GM10847 (cell line): Measurements from ENCODE around the gene CMTM8.

ENCODE experiments used
- POLR2A ChIP-seq: IDR thresholded peaks from 2 replicates; pipeline ENCODE4 v1.6.1; 2011; ENCODE audit not compliant: insufficient read length; ENCODE audit errors: extremely low read depth

CMTM8 gene

GRCh38 chr3:32359766-32360492 is 121.4 kb downstream of the CMTM8 start:
- TF ChIP-seq POLR2A: no peak

DNA sequence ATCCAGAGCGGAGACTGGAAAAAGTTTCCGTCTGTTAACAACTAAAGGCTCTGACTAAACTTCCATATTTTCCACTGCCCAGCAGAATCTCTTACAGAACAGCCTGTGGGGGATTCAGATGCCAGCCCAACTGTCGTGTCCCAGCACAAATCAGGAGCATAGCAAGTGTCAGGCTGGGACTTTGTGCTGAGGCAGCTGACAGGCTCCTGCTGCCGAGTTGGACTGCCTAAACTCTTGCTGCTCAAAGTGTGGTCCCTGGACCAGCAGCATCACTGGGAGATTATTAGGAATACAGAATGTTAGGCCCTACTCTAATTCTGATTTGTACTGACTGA is 122.0 kb downstream of the CMTM8 start:
- no peak for TF ChIP-seq POLR2A

- no peak for TF ChIP-seq POLR2A
Observed at GRCh38 chr3:32366638-32367397, 128.3 kb downstream of the CMTM8 start.

DNA sequence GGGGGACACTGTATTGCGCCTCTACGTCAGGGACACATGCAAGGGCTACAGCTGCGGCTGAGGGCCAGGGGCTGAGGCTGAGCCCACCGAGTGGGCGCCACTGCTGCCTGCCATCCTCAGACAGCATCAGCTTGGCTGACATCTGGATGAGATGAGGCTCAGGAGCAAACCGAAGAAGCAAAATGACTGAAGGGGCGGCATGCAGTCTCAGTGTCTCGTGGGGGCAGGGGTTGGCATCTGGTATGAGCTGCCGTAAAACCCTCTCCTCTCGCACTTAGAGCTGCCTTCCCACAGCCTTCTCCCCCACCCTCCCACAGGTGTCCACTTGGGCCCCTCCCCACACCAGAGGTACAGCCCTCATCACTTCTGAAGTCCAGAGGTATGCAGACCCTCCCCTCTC is 129.0 kb downstream of the CMTM8 start:
- TF ChIP-seq POLR2A: no peak

DNA sequence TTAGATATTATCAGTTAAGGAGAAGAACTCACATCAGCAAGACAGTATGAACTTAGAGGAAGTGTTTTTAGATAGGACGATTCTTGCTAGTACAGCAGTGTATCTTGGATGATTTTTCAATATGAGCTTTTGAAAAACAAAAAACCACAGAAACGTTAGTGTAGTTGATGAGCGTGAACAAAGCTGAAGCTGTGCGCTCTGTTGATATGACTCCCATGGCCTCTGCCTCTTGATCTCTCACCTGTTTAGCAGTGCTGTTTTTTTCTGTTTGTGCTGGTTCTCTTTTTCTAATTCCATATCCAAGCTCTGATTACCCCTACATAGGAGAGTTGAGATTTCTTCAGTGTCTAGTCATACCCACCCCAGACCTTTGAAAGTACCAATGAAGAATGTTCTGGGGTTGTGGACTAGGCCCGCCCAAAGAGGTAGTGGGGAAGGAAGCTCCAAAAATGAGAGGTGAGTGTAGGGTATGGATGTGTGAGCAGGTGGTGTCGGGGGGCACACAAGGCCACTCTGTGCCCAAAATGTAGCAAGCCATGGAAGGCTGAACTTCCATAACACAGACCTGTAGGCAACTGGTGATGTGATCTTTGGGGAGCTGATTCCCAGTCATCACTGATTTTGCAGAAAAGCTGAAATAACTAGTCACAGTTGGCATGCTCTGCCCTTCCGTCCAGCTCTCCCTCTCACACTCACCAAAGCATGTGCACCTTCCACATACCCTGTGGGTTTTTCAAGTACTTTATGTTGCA is 133.2 kb downstream of the CMTM8 start:
- TF ChIP-seq POLR2A: no peak

DNA sequence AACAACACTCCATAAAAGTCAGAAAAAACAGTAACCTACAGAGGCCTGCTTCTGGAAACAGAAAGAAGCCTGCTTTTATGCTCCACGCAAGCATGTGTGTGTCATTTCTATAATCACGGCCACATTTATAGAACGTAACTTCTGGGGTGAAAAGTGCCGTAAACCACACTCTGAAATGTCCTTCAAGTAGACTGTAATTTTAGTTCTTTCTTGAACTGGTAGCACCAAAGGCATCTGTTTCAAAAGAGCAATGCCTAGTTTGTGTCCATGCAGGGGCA is 133.7 kb downstream of the CMTM8 start:
- TF ChIP-seq POLR2A: no peak

GRCh38 chr3:32373276-32373675 is 134.8 kb downstream of the CMTM8 start:
- no peak for TF ChIP-seq POLR2A

- no peak for TF ChIP-seq POLR2A
Observed at GRCh38 chr3:32373844-32374243, 135.4 kb downstream of the CMTM8 start.

DNA sequence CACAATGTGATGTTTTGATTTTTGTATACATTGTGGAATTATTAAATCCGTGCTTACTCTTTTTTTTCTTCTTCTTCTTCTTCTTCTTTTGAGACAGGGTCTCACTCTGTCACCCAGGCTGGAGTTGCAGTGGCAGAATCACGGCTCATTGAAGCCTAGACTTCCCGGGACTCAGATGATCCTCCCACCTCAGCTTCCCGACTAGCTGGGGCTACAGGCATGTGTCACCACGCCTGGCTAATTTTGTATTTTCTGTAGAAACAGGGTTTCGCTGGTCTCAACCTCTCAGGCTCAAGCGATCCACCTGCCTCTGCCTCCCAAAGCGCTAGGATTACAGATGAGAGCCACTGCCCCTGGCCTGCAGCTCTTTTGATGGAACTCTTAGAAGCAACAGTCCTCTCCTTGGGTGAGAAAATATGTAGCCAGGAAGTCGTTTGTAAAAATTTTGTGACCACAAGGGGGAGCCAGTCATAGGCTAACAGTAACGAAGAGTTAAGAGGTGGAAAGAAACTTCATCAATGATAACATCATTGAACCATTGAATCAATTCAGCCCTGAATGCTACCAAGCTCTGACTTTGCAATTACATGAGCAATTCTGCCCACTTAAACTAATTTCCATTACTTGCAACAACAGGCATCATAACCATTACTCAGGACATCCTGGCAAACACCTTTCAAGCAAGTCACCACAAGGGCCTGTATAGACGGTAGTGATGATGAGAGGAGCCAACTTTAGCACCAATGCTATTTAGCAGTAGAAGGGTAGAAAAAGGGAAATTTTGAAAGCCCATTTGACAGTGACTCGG is 136.5 kb downstream of the CMTM8 start:
- TF ChIP-seq POLR2A: no peak

DNA sequence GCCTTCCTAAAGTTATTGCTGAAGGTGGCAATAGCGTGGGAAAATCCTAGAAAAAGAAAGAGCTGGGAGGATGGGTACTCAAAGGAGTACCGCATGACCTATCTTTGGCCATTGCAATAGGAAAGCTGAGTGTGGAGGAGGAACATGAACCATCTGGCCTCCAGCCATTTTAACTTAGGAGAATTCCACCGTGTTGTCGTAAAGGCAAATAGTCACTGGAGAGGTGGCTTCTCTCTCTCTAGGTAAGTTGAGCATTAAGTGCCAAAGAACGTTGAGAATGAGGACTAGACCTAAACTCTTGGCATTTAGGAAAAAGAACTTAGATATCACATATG is 137.1 kb downstream of the CMTM8 start:
- TF ChIP-seq POLR2A: no peak

- TF ChIP-seq POLR2A: no peak
Observed at GRCh38 chr3:32376115-32376514, 137.6 kb downstream of the CMTM8 start.

- TF ChIP-seq POLR2A: no peak
Observed at GRCh38 chr3:32379831-32380500, 141.5 kb downstream of the CMTM8 start.

- no peak for TF ChIP-seq POLR2A
Observed at GRCh38 chr3:32381922-32382321, 143.4 kb downstream of the CMTM8 start.

GRCh38 chr3:32383136-32383711 is 144.7 kb downstream of the CMTM8 start:
- no peak for TF ChIP-seq POLR2A

- TF ChIP-seq POLR2A: no peak
Observed at GRCh38 chr3:32384938-32385337, 146.5 kb downstream of the CMTM8 start.

DNA sequence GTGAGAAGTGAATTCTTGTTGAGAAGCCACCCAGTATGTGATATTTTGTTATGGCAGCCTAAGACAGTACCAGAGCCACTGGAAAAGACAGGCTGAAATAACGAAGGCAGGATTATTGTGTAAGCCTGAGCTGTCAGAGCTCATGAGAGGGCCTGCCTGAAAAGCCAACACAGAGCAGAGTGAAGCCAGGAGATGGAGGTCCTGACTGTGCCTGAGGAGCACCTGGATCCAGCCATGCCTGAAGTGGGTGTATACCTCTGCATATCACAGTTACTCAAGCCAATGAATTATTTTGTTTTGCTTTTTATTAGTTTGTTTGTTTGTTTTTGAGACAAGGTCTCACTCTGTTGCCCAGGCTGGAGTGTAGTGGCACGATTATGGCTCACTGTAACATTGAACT is 149.0 kb downstream of the CMTM8 start:
- TF ChIP-seq POLR2A: no peak
